Mesothelial cell of epicardium (in vitro differentiated cells): Measurements from ENCODE around the gene IGSF9. TPM values are rescaled to one million over a fixed set of nuclear protein-coding genes. Genes with fewer than 3 reads are reported as not detected.

Experiments used
- DNase-seq, 2 experiments: peaks; one replicate each; pipeline ENCODE4 v3.0.0; 2021; ENCODE audit warnings: low spot score in 2 of 2; ENCODE audit not compliant: unreplicated experiment in 2 of 2
- H3K27ac Mint-ChIP-seq: 2 replicates; pipeline ENCODE4 v1.8.0; 2021; ENCODE audit warnings: mixed read lengths
- H3K27me3 Mint-ChIP-seq: 2 replicates; pipeline ENCODE4 v1.8.0; 2021; ENCODE audit warnings: low read depth, mixed read lengths
- H3K36me3 Mint-ChIP-seq: 2 replicates; pipeline ENCODE4 v1.8.0; 2021; ENCODE audit warnings: mixed read lengths
- H3K4me1 Mint-ChIP-seq: 2 replicates; pipeline ENCODE4 v1.8.0; 2021; ENCODE audit warnings: mixed read lengths
- H3K4me3 Mint-ChIP-seq: 2 replicates; pipeline ENCODE4 v1.8.0; 2021; ENCODE audit warnings: mild to moderate bottlenecking, moderate library complexity, mixed read lengths
- H3K9me3 Mint-ChIP-seq: 2 replicates; pipeline ENCODE4 v1.8.0; 2021; ENCODE audit warnings: mixed read lengths
- total RNA-seq: library from RNA; stranded (reverse); gene quantifications from 3 replicates; pipeline ENCODE4 v1.2.1, GENCODE V29; 2021
- TF ChIP-seq, protein P1 (sequence below): fragments of 200-600 bp; sonication (generic); IDR thresholded peaks from one replicate; pipeline ENCODE4 v1.5.0; 2021; ENCODE audit warnings: antibody characterized with exemption; ENCODE audit not compliant: unreplicated experiment

Gene IGSF9
- total RNA-seq, 1 donor from 2014 or later: 76.9 TPM

GRCh38 chr1:159930216-159930615 lies 15.2 kb downstream of the IGSF9 start:
- TF ChIP-seq, protein P1, sequence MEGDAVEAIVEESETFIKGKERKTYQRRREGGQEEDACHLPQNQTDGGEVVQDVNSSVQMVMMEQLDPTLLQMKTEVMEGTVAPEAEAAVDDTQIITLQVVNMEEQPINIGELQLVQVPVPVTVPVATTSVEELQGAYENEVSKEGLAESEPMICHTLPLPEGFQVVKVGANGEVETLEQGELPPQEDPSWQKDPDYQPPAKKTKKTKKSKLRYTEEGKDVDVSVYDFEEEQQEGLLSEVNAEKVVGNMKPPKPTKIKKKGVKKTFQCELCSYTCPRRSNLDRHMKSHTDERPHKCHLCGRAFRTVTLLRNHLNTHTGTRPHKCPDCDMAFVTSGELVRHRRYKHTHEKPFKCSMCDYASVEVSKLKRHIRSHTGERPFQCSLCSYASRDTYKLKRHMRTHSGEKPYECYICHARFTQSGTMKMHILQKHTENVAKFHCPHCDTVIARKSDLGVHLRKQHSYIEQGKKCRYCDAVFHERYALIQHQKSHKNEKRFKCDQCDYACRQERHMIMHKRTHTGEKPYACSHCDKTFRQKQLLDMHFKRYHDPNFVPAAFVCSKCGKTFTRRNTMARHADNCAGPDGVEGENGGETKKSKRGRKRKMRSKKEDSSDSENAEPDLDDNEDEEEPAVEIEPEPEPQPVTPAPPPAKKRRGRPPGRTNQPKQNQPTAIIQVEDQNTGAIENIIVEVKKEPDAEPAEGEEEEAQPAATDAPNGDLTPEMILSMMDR: no peak
- DNase-seq: no peak
- peaks cover 17% of the 10 kb centered on the region for H3K4me1 Mint-ChIP-seq
- peaks cover 24% of the 10 kb centered on the region for H3K36me3 Mint-ChIP-seq
- H3K9me3 Mint-ChIP-seq: no peaks in the 10 kb centered on the region
- H3K27ac Mint-ChIP-seq: no peak overlapping the region
- no peaks in the 10 kb centered on the region for H3K27me3 Mint-ChIP-seq
- H3K4me3 Mint-ChIP-seq: no peak overlapping the region

DNA sequence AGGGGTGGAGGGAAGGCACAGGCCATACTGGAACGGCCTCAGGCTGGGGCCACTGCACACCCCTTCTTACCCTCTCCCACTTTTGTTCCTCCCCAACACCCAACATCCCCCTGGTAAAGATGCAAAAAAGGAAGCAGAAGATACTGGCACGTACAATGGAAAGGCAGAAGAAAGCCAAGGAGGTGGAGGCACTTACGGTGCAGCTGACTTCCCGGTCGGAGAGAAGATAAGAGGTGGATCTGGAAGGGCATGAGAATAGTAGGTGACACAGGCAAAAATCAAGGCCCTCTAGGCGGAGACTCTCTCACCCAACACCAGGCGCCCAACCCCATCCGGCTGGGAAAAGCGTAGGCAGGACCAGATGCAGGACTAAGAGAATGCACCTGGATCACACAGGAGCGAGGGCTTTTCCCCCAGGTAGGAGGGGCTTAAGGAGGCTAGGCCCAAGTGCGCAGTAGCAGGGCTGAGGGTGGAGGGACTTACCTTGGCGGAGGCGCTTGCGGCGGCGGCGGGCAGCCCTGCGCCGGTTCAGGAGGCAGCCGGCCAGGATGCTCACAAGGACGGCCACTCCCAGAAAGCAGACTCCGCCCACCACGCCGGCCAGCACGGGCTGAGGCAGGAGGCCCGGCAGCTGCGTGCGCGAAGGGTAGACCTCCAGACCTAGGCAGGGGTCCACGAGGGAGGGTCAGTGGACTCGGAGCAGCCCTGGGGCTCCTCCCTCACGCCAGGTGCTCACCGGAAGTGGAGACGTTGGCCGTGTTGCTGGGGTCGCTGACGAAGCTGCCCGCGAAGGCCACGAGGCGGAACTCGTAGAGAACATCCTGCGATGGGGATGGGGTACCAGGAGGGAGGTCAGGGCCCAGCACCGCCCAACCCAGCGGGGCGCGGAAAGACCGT lies 16.0 kb downstream of the IGSF9 start:
- H3K27ac Mint-ChIP-seq: no peak overlapping the region
- no peak overlapping the region for H3K4me3 Mint-ChIP-seq
- H3K36me3 Mint-ChIP-seq: peaks cover 20% of the 10 kb centered on the region
- TF ChIP-seq, protein P1: no peak
- peaks cover 22% of the 10 kb centered on the region for H3K4me1 Mint-ChIP-seq
- H3K27me3 Mint-ChIP-seq: no peaks in the 10 kb centered on the region
- no peak for DNase-seq
- no peaks in the 10 kb centered on the region for H3K9me3 Mint-ChIP-seq

- H3K4me1 Mint-ChIP-seq: peaks cover 29% of the 10 kb centered on the region
- TF ChIP-seq, protein P1: no peak
These were observed 16.8 kb downstream of the IGSF9 start for GRCh38 chr1:159928491-159929050.

GRCh38 chr1:159927849-159928431 lies 17.5 kb downstream of the IGSF9 start:
- Mint-ChIP-seq H3K27ac (no peak overlapping the region), H3K9me3 (no peaks in the 10 kb centered on the region), H3K4me1 (peaks cover 33% of the 10 kb centered on the region), H3K36me3 (peaks cover 13% of the 10 kb centered on the region), H3K27me3 (no peaks in the 10 kb centered on the region), H3K4me3 (no peak overlapping the region)
- TF ChIP-seq, protein P1: no peak
- DNase-seq: no peak

More at GRCh38 chr1:159928491-159929050, 16.8 kb downstream of the IGSF9 start:
- Mint-ChIP-seq H3K27ac (no peak overlapping the region), H3K36me3 (peaks cover 15% of the 10 kb centered on the region), H3K4me3 (no peak overlapping the region), H3K9me3 (no peaks in the 10 kb centered on the region), H3K27me3 (no peaks in the 10 kb centered on the region)
- no peak for DNase-seq

DNA sequence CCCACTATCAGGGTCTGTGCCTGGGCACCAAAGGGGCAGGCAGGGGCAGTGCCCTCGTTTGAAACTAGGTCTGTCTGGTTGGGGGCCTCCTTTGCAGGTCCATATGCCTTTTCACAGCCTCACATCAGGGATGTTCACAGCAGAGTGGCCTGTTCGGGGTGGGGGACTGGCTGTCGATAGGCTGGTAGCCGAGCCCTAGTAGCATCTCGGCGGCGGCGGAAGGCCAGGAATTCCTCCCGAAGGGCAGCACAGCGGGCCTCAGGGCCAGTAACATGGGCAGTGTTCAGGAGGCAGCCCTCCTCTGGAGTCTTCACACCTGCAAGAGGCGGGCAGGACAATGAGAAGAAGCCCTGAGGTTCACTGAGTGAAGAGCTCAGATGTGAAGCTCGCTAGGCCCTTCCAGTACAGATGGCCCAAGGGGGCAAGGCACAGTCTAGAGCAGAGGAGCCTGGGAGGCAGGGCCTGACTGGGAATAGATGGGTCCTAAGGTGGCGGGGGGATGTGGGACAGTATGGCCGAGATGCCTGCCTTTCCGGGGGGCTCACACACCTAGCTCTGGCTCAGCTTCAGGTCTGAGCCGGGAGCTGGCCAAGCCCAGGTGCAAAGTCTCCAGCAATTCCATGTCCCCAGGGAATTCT lies 18.1 kb downstream of the IGSF9 start:
- Mint-ChIP-seq H3K36me3 (peaks cover 9% of the 10 kb centered on the region), H3K4me3 (no peak overlapping the region), H3K4me1 (peaks cover 34% of the 10 kb centered on the region), H3K27me3 (no peaks in the 10 kb centered on the region), H3K27ac (no peak overlapping the region), H3K9me3 (no peaks in the 10 kb centered on the region)
- DNase-seq: no peak
- TF ChIP-seq, protein P1: no peak
